Upper lobe of left lung (tissue), 6 donors: ENCODE results near the gene KLRC1. TPM values are rescaled to one million over a fixed set of nuclear protein-coding genes. Genes with fewer than 3 reads are reported as not detected.

Source experiments
- ATAC-seq, 2 donors: fragments of 200-7000 bp; cut with Tn5 transposase; one replicate each; pipeline ENCODE4 v1.9.1; 2022; ENCODE audit warnings: mild to moderate bottlenecking in 2 of 2, moderate library complexity in 2 of 2; ENCODE audit not compliant: low FRiP score in 2 of 2
- DNase-seq, 2 donors: peaks; one replicate each; pipeline ENCODE4 v3.0.0-alpha.2; 2019 to 2020
- H3K27ac ChIP-seq, 4 donors: fragments of 200-600 bp; sonication (generic); one replicate each; pipeline ENCODE4 v1.5.1; 2016 to 2019
- H3K27me3 ChIP-seq, 4 donors: fragments of 200-600 bp; sonication (generic); one replicate each; pipeline ENCODE4 v1.5.1; 2017 to 2019
- H3K36me3 ChIP-seq, 4 donors: fragments of 200-600 bp; sonication (generic); one replicate each; pipeline ENCODE4 v1.5.1; 2016 to 2019
- H3K4me1 ChIP-seq, 4 donors: fragments of 200-600 bp; sonication (generic); one replicate each; pipeline ENCODE4 v1.5.1; 2018 to 2019
- H3K4me3 ChIP-seq, 4 donors: fragments of 200-600 bp; sonication (generic); one replicate each; pipeline ENCODE4 v1.5.1; 2017 to 2019; ENCODE audit warnings: mild to moderate bottlenecking in 2 of 4, moderate library complexity in 1 of 4
- H3K9me3 ChIP-seq, 4 donors: fragments of 200-600 bp; sonication (generic); one replicate each; pipeline ENCODE4 v1.5.1; 2018 to 2019
- CTCF ChIP-seq, 6 experiments: fragments of 450-650 bp in 4 of 6; fragments of 200-600 bp in 2 of 6; sonication (generic) in 2 of 6; IDR thresholded peaks; one replicate each; pipeline ENCODE4 v1.5.1; 2016 to 2019; ENCODE audit warnings: antibody characterized with exemption in 6 of 6
- EP300 ChIP-seq, 4 donors: sonication (generic); formaldehyde crosslinking; IDR thresholded peaks; one replicate each; pipeline ENCODE4 v1.5.1; 2017; ENCODE audit warnings: antibody characterized with exemption in 4 of 4, control low read depth in 2 of 4
- POLR2A ChIP-seq, 4 donors: fragments of 450-650 bp; IDR thresholded peaks; one replicate each; pipeline ENCODE4 v1.5.1; 2016 to 2017; ENCODE audit warnings: antibody characterized with exemption in 4 of 4, mild to moderate bottlenecking in 2 of 4
- POLR2AphosphoS5 ChIP-seq, 2 donors: sonication (generic); formaldehyde crosslinking; IDR thresholded peaks; one replicate each; pipeline ENCODE4 v1.5.1; 2017; ENCODE audit warnings: antibody characterized with exemption in 2 of 2
- WGBS, 2 donors: methylation state at CpG; one replicate each; pipeline ENCODE4 v1.1.5; 2017 to 2018; 5-methylcytosine and 5-hydroxymethylcytosine counted together
- total RNA-seq, 6 donors: library from RNA; depleted of rRNA in 4 of 6; stranded (reverse); fragments of >200 nt in 4 of 6; gene quantifications; one replicate each; pipeline versions ENCODE4 v1.1.0 to v1.2.1, GENCODE V29; 2016 to 2021
- donor health status: DM: no; HTN: no; CAD: no; lungs with moderate emphysema.
- donor health status: DM: no; HTN: yes; CAD: no; lungs with severe emphysema.

KLRC1 gene
- total RNA-seq, 6 donors from 2014 or later = 0.72 to 3.8 (median 1.2) TPM

- DNase-seq (no peak), ATAC-seq (no peak)
- H3K4me3 ChIP-seq = no peak overlapping the region
- 94% methylated on average over 1 of the region's 1 CpG for WGBS, 2 donors
- TF ChIP-seq POLR2A (IDR thresholded peaks at IDR 0.05) = no peak
- TF ChIP-seq CTCF (IDR thresholded peaks at IDR 0.05) = no peak
- TF ChIP-seq POLR2AphosphoS5 (IDR thresholded peaks at IDR 0.05) = no peak
- no peak for TF ChIP-seq EP300 (IDR thresholded peaks at IDR 0.05)
- H3K4me1 ChIP-seq = no peaks in the 10 kb centered on the region
- no peaks in the 10 kb centered on the region for H3K27me3 ChIP-seq
- H3K9me3 ChIP-seq = no peaks in the 10 kb centered on the region
- no peaks in the 10 kb centered on the region for H3K36me3 ChIP-seq
- H3K27ac ChIP-seq = no peak overlapping the region
Measured at GRCh38 chr12:10469701-10470100, 16.5 kb upstream of the KLRC1 start.

- H3K36me3 ChIP-seq = no peaks in the 10 kb centered on the region
- WGBS, 2 donors = 87 to 88% methylated on average over 4 of the region's 4 CpGs
- ATAC-seq (no peak), DNase-seq (no peak)
- no peak overlapping the region for H3K4me3 ChIP-seq
- H3K9me3 ChIP-seq = no peaks in the 10 kb centered on the region
- no peak for TF ChIP-seq POLR2AphosphoS5 (IDR thresholded peaks at IDR 0.05)
- TF ChIP-seq POLR2A (IDR thresholded peaks at IDR 0.05) = no peak
- no peak for TF ChIP-seq CTCF (IDR thresholded peaks at IDR 0.05)
- TF ChIP-seq EP300 (IDR thresholded peaks at IDR 0.05) = no peak
- H3K4me1 ChIP-seq = no peaks in the 10 kb centered on the region
- no peak overlapping the region for H3K27ac ChIP-seq
- H3K27me3 ChIP-seq = no peaks in the 10 kb centered on the region
Measured at GRCh38 chr12:10466311-10466710, 13.1 kb upstream of the KLRC1 start.

- H3K27me3 ChIP-seq = no peaks in the 10 kb centered on the region
- no peaks in the 10 kb centered on the region for H3K4me1 ChIP-seq
- 93 to 97% methylated on average over 3 of the region's 3 CpGs for WGBS, 2 donors
- no peak overlapping the region for H3K27ac ChIP-seq
- no peak for TF ChIP-seq EP300 (IDR thresholded peaks at IDR 0.05)
- no peak for TF ChIP-seq POLR2AphosphoS5 (IDR thresholded peaks at IDR 0.05)
- TF ChIP-seq CTCF (IDR thresholded peaks at IDR 0.05) = no peak
- no peak for TF ChIP-seq POLR2A (IDR thresholded peaks at IDR 0.05)
- H3K9me3 ChIP-seq = peaks cover 0 to 17% (median 10%) of the 10 kb centered on the region in 4 donors
- ATAC-seq = no peak
- no peak for DNase-seq
- H3K36me3 ChIP-seq = no peaks in the 10 kb centered on the region
- no peak overlapping the region for H3K4me3 ChIP-seq
Measured at GRCh38 chr12:10457760-10458159, 4.6 kb upstream of the KLRC1 start.

- TF ChIP-seq EP300 (IDR thresholded peaks at IDR 0.05) (no peak), POLR2A (IDR thresholded peaks at IDR 0.05) (no peak), POLR2AphosphoS5 (IDR thresholded peaks at IDR 0.05) (no peak), CTCF (IDR thresholded peaks at IDR 0.05) (no peak)
- DNase-seq (no peak), ATAC-seq (no peak)
- Histone ChIP-seq H3K4me3 (no peak overlapping the region), H3K36me3 (no peaks in the 10 kb centered on the region), H3K27ac (no peak overlapping the region), H3K4me1 (no peaks in the 10 kb centered on the region), H3K9me3 (peaks cover 0 to 17% (median 10%) of the 10 kb centered on the region in 4 donors), H3K27me3 (no peaks in the 10 kb centered on the region)
- WGBS, 2 donors = 92 to 98% methylated on average over 2 of the region's 2 CpGs
Measured at GRCh38 chr12:10456856-10457255, 3.7 kb upstream of the KLRC1 start.

GRCh38 chr12:10455766-10456165, 2.6 kb upstream of the KLRC1 start:
- Histone ChIP-seq H3K4me1 (no peaks in the 10 kb centered on the region), H3K36me3 (no peaks in the 10 kb centered on the region), H3K9me3 (peaks cover 0 to 17% (median 10%) of the 10 kb centered on the region in 4 donors), H3K27ac (no peak overlapping the region), H3K27me3 (no peaks in the 10 kb centered on the region), H3K4me3 (no peak overlapping the region)
- no peak for DNase-seq
- WGBS, 2 donors = 85 to 93% methylated on average over 1 of the region's 1 CpG
- TF ChIP-seq POLR2A (IDR thresholded peaks at IDR 0.05) (no peak), POLR2AphosphoS5 (IDR thresholded peaks at IDR 0.05) (no peak), EP300 (IDR thresholded peaks at IDR 0.05) (no peak), CTCF (IDR thresholded peaks at IDR 0.05) (no peak)
- ATAC-seq = no peak
